HUES48 (cell line): ENCODE measurements around the gene ACSF3.
"Not testable (repeated sequence)": the region's sequence is repeated elsewhere in the genome, so short reads cannot be mapped to it uniquely, and the experiment has no call there.

Experiments used
- H3K27ac ChIP-seq: one replicate; pipeline ENCODE4 v1.7.0; 2013; ENCODE audit warnings: low read depth, low read length, inconsistent platforms
- H3K27me3 ChIP-seq: 2 replicates; pipeline ENCODE4 v1.6.1; 2013; ENCODE audit warnings: mild to moderate bottlenecking, low read length; ENCODE audit not compliant: control insufficient read depth, insufficient read depth
- H3K36me3 ChIP-seq: 2 replicates; pipeline ENCODE4 v1.6.1; 2013; ENCODE audit warnings: low read length; ENCODE audit not compliant: control insufficient read depth, insufficient read depth
- H3K4me1 ChIP-seq: 2 replicates; pipeline ENCODE4 v1.6.1; 2013; ENCODE audit warnings: mild to moderate bottlenecking, low read length; ENCODE audit not compliant: control insufficient read depth, insufficient read depth
- H3K4me3 ChIP-seq: 2 replicates; pipeline ENCODE4 v1.5.1; 2013; ENCODE audit warnings: mild to moderate bottlenecking, low read depth, low read length
- H3K9ac ChIP-seq: 2 replicates; pipeline ENCODE4 v1.6.1; 2013; ENCODE audit warnings: mild to moderate bottlenecking, low read depth, low read length, moderate library complexity
- H3K9me3 ChIP-seq: 2 replicates; pipeline ENCODE4 v1.6.1; 2013; ENCODE audit warnings: low read length; ENCODE audit not compliant: control insufficient read depth, insufficient read depth

Gene ACSF3

DNA sequence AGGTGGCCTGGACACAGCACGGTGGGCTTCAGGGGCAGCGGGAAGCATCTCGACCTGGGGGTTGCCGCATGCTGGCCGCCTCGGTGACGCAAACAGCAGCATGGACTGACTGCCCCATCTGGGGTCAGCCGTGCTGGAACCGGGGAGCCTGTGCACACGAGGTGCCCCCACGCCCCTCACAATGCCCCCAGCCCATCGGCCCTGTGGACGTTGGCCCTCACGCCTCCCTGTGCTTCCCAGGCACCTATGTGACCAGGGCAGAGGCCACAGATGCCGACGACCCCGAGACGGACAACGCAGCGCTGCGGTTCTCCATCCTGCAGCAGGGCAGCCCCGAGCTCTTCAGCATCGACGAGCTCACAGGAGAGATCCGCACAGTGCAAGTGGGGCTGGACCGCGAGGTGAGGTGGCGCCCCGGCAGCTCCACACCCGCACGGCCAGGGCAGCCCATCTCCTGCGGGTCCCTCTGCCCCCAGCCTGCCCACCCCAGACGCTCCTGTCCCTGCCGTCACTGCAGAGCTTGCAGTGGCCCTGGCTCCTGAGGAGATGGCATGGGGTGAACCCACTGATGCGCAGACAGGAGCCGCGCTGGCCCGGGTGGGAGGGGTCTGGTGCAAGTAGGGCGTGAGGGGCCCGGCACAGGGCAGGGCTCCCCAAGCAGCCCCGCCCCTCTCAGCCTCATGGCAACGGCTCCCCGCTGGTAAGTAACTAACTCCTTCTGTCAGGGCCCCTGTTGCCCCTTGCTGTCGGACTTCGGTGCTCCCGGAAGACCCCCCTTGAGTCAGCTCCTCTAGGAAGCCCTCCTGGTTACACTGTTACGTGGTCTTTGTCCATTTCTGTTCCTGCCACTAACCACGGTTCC, 91.5 kb downstream of the ACSF3 start:
- Histone ChIP-seq H3K9ac (no peak overlapping the region), H3K27ac (no peak overlapping the region)

DNA sequence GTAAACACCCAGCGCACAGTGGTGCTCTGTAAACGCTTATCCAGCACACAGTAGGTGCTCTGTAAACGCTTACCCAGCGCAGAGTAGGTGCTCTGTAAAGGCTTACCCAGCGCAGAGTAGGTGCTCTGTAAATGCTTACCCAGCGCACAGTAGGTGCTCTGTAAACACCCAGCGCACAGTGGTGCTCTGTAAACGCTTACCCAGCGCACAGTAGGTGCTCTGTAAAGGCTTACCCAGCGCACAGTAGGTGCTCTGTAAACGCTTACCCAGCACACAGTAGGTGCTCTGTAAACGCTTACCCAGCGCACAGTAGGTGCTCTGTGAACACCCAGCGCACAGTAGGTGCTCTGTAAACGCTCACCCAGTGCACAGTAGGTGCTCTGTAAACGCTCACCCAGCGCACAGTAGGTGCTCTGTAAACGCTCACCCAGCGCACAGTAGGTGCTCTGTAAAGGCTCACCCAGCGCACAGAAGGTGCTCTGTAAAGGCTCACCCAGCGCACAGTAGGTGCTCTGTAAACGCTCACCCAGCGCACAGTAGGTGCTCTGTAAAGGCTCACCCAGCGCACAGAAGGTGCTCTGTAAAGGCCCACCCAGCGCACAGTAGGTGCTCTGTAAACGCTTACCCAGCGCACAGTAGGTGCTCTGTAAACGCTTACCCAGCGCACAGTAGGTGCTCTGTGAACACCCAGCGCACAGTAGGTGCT, 92.4 kb downstream of the ACSF3 start:
- H3K4me3 ChIP-seq, result not testable (repeated sequence)

More for the DNA sequence above, 91.5 kb downstream of the ACSF3 start:
- Histone ChIP-seq H3K4me3 (no peak overlapping the region), H3K4me1 (no peaks in the 10 kb centered on the region), H3K27me3 (no peaks in the 10 kb centered on the region), H3K9me3 (no peaks in the 10 kb centered on the region), H3K36me3 (no peaks in the 10 kb centered on the region)

DNA sequence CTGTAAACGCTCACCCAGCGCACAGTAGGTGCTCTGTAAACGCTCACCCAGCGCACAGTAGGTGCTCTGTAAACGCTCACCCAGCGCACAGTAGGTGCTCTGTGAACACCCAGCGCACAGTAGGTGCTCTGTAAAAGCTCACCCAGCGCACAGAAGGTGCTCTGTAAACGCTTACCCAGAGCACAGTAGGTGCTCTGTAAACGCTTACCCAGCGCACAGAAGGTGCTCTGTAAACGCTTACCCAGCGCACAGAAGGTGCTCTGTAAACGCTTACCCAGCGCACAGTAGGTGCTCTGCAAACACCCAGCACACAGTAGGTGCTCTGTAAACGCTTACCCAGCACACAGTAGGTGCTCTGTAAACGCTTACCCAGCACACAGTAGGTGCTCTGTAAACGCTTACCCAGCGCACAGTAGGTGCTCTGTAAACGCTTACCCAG, 93.0 kb downstream of the ACSF3 start:
- H3K27me3 ChIP-seq, result peaks cover 11% of the 10 kb centered on the region
- not testable (repeated sequence) for H3K9me3 ChIP-seq, H3K27ac ChIP-seq, H3K4me1 ChIP-seq, H3K9ac ChIP-seq, H3K36me3 ChIP-seq, H3K4me3 ChIP-seq

More for the DNA sequence above, 92.4 kb downstream of the ACSF3 start:
- not testable (repeated sequence) for H3K27me3 ChIP-seq, H3K27ac ChIP-seq, H3K36me3 ChIP-seq, H3K9ac ChIP-seq, H3K9me3 ChIP-seq, H3K4me1 ChIP-seq

- H3K9ac ChIP-seq, result no peak overlapping the region
- H3K4me3 ChIP-seq, result no peak overlapping the region
- H3K36me3 ChIP-seq, result no peaks in the 10 kb centered on the region
- H3K27me3 ChIP-seq, result peaks cover 12% of the 10 kb centered on the region
- H3K4me1 ChIP-seq, result no peaks in the 10 kb centered on the region
- no peaks in the 10 kb centered on the region for H3K9me3 ChIP-seq
- H3K27ac ChIP-seq, result no peak overlapping the region
Observed at GRCh38 chr16:89187032-89187769, 93.5 kb downstream of the ACSF3 start.

- Histone ChIP-seq H3K27ac (no peak overlapping the region), H3K4me3 (no peak overlapping the region), H3K4me1 (no peaks in the 10 kb centered on the region)
Observed at GRCh38 chr16:89187770-89188392, 94.2 kb downstream of the ACSF3 start.

GRCh38 chr16:89188471-89189357, 95.1 kb downstream of the ACSF3 start:
- H3K27ac ChIP-seq, H3K9me3 ChIP-seq, H3K4me1 ChIP-seq, H3K36me3 ChIP-seq, H3K9ac ChIP-seq, H3K4me3 ChIP-seq: not testable (repeated sequence)
- peaks cover 12% of the 10 kb centered on the region for H3K27me3 ChIP-seq

More at GRCh38 chr16:89187770-89188392, 94.2 kb downstream of the ACSF3 start:
- H3K27me3 ChIP-seq, result peaks cover 12% of the 10 kb centered on the region
- no peaks in the 10 kb centered on the region for H3K9me3 ChIP-seq
- H3K36me3 ChIP-seq, result no peaks in the 10 kb centered on the region
- no peak overlapping the region for H3K9ac ChIP-seq

DNA sequence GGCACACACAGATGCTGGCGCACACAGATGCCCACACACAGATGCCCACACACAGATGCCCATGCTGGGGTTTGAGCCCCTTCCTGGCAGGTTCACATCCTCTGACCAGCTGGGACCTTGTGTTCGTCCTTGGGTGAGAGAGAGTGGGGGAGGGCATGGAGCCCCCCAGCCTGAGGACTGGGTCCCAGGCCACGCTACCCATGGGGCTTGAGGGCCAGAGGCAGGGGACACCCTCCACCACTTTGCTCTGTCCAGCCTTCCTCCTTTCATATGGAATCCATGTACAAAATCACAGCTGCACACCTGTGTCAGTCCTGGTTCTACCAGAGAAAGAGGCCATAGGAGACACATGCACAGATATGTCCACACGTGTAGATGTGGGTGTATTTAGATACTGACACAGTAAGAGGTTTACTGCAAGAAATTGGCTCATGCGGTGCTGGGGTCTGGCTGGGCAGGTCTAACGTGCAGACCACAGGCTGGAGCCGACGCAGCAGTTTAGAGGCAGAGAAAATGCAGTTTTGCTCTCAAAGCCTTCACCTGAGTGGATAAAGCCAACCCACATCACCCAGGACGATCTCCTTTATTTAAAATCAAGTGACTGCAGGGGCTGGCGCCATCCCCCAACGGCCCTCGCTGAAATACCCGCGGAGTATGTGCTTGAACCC, 95.8 kb downstream of the ACSF3 start:
- peaks cover 12% of the 10 kb centered on the region for H3K27me3 ChIP-seq
- H3K36me3 ChIP-seq, result no peaks in the 10 kb centered on the region
- H3K4me3 ChIP-seq, result no peak overlapping the region
- no peak overlapping the region for H3K9ac ChIP-seq
- no peak overlapping the region for H3K27ac ChIP-seq
- H3K4me1 ChIP-seq, result no peaks in the 10 kb centered on the region
- no peaks in the 10 kb centered on the region for H3K9me3 ChIP-seq

DNA sequence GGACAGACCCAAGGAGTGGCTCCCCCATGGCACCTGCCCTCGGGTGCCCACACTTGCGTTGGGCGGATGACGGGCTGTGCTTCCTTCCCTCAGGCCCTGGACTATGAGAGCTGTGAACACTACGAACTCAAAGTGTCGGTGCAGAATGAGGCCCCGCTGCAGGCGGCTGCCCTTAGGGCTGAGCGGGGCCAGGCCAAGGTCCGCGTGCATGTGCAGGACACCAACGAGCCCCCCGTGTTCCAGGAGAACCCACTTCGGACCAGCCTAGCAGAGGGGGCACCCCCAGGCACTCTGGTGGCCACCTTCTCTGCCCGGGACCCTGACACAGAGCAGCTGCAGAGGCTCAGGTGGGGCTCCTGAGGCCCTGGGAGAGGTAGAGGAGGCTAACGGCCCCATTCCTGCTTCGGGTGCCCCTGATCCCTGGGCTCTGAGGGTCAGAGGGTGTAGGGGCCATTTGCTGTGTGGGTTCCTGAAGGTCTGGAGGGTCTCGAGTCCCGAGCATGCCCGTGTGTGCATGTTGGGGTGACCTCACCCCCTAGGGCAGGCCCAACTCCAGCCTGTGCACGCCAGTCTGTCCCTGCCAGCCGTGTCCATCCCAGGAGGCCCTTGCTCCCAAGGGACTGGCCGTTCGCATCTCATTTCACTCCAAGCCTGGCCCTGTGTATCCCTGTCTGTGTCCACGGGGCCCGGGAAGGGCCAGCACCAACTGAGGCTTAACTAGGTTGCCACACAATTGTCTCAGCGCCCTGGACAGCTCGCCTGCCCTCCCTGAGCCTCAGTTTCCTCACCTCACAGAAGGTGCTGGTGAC, 96.7 kb downstream of the ACSF3 start:
- Histone ChIP-seq H3K4me1 (no peaks in the 10 kb centered on the region), H3K9ac (no peak overlapping the region), H3K9me3 (no peaks in the 10 kb centered on the region), H3K27me3 (peaks cover 12% of the 10 kb centered on the region), H3K36me3 (no peaks in the 10 kb centered on the region), H3K4me3 (no peak overlapping the region), H3K27ac (no peak overlapping the region)
